Measurements from ENCODE around the gene MT3.

DNA sequence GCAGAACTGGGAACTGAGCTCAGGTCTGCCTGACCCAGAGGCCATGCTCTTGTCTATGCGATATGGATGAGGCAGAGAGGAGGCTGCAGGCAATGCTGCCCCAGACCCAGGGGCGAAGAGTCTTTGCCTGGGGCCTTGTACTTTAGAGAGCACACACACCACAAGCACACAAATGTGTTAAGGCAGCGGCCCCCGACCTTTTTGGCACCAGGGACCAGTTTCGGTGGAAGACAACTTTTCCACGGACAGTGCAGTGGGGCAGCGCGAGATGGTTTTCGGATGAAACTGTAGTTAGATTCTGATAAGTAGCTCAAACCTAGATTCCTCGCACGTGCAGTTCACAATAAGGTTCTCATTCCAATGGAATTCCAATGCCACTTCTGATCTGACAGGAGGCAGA lies 17.8 kb upstream of the MT3 start:
- TF ChIP-seq, protein P1, sequence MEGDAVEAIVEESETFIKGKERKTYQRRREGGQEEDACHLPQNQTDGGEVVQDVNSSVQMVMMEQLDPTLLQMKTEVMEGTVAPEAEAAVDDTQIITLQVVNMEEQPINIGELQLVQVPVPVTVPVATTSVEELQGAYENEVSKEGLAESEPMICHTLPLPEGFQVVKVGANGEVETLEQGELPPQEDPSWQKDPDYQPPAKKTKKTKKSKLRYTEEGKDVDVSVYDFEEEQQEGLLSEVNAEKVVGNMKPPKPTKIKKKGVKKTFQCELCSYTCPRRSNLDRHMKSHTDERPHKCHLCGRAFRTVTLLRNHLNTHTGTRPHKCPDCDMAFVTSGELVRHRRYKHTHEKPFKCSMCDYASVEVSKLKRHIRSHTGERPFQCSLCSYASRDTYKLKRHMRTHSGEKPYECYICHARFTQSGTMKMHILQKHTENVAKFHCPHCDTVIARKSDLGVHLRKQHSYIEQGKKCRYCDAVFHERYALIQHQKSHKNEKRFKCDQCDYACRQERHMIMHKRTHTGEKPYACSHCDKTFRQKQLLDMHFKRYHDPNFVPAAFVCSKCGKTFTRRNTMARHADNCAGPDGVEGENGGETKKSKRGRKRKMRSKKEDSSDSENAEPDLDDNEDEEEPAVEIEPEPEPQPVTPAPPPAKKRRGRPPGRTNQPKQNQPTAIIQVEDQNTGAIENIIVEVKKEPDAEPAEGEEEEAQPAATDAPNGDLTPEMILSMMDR (IDR thresholded peaks at IDR 0.05), result no peak
- TF ChIP-seq, protein P2, sequence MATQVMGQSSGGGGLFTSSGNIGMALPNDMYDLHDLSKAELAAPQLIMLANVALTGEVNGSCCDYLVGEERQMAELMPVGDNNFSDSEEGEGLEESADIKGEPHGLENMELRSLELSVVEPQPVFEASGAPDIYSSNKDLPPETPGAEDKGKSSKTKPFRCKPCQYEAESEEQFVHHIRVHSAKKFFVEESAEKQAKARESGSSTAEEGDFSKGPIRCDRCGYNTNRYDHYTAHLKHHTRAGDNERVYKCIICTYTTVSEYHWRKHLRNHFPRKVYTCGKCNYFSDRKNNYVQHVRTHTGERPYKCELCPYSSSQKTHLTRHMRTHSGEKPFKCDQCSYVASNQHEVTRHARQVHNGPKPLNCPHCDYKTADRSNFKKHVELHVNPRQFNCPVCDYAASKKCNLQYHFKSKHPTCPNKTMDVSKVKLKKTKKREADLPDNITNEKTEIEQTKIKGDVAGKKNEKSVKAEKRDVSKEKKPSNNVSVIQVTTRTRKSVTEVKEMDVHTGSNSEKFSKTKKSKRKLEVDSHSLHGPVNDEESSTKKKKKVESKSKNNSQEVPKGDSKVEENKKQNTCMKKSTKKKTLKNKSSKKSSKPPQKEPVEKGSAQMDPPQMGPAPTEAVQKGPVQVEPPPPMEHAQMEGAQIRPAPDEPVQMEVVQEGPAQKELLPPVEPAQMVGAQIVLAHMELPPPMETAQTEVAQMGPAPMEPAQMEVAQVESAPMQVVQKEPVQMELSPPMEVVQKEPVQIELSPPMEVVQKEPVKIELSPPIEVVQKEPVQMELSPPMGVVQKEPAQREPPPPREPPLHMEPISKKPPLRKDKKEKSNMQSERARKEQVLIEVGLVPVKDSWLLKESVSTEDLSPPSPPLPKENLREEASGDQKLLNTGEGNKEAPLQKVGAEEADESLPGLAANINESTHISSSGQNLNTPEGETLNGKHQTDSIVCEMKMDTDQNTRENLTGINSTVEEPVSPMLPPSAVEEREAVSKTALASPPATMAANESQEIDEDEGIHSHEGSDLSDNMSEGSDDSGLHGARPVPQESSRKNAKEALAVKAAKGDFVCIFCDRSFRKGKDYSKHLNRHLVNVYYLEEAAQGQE (IDR thresholded peaks at IDR 0.05; ENCODE audit: insufficient read depth in 1 of 2, low read depth in 2 of 2, low read length in 1 of 2), result no peak
- TF ChIP-seq SIN3A (IDR thresholded peaks at IDR 0.05; ENCODE audit: borderline replicate concordance, insufficient read depth, low read depth, low read length) (no peak), POLR2AphosphoS5 (IDR thresholded peaks at IDR 0.05; ENCODE audit: low read depth, low read length) (no peak), TCF7L2 (IDR thresholded peaks at IDR 0.05; ENCODE audit: low read depth, low read length) (no peak)

Data from Panc1 (cell line).